Measurements from ENCODE around the gene TBL1X. TPM values are rescaled to one million over a fixed set of nuclear protein-coding genes. Genes with fewer than 3 reads are reported as not detected.

The TBL1X gene
- 5.6 TPM for total RNA-seq

DNA sequence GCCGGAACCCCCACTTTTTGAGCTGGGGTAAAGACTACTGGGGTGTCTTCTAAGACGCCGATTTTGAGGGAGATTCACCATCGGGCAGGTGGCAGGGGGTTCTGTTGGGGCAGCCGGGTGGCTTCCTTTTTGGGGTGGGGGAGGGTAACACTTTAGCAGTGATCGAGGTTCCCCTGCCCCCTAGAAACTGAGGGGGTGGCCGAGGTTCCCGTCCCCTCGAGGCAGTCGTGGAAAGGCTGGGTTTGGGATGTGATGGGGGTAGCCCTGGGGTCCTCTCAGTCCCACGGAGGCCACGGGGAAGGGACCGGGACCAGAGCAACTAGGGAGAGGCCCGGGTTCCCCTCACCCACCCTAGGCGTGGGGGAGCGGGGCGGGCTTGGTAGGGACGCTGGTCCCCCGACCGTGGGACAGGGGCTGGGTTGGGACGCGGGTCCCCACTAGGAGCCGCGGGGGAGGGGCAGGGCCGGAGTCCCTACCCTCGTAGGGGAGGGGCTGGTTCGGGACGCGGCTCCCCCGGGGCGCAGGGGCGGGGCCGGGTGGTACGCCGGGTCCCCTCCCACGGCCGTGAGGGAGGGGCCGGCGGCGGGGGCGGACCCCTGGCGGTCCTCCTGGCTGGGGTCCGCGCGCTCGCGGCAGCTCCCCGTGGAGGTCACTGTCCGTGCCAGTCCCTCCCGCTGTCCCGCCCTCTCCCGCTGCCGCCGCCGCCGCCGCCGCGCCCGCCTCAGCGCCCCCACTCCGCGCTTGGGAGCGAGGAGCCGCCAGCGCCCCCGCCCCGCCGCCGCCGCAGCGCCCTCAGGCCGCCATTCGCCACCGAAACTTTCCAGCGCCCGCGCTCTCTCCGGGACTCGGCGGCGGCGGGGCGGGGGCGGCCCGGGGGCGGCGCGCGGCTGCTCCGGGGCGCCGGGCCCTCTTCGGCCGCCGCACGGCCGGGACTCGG is at the start of gene TBL1X:
TSS of gene TBL1X (plus strand) at position 624 of the 937 bp plus-strand sequence. CDS start 188,529 bp downstream, outside the sequence.

DNA sequence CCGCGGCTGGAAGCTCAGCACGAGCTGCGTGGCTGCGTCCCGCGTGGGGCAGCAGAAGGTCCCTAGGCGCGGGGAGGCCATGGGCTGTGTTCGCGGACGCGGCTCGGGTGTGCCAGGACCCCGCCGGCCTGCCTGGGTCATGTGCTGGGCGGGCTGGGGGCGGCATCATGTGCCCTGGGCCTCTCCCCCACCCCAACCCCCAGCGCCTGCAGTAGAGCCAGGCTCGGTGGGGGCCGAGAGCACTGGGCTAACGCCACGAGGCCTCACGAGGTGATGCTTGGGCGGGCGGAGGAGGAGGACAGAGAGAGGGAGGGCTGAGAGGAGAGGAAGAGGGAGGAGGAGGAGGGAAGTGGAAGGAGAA is 300.9 kb downstream of the TBL1X start, which contains the start of gene GPR143:
TSS of gene GPR143 (minus strand) at position 111 of the 361 bp plus-strand sequence. CDS start at position 81, 30 bp downstream.

GRCh38 chrX:9785944-9786797 is 321.3 kb downstream of the TBL1X start, which contains the start of gene SHROOM2:
Gene SHROOM2 (plus strand): TSS chrX:9786429. CDS start chrX:9786546, 117 bp downstream.

